RWPE2 (cell line): ENCODE measurements around the gene PAF1.

Source experiments
- ATAC-seq: fragments of 200-7000 bp; cut with Tn5 transposase; 3 replicates; pipeline ENCODE4 v1.9.1; 2021; ENCODE audit warnings: low read depth
- DNase-seq: peaks from one replicate; pipeline ENCODE4 v3.0.0-alpha.2; 2020; ENCODE audit warnings: low spot score
- H3K27ac ChIP-seq: fragments of 450-650 bp; 2 replicates; pipeline ENCODE4 v1.5.1; 2017; ENCODE audit warnings: mild to moderate bottlenecking; ENCODE audit not compliant: poor library complexity, severe bottlenecking
- H3K27me3 ChIP-seq: fragments of 250-450 bp; sonication (Bioruptor Pico); 2 replicates; pipeline ENCODE4 v1.5.1; 2021; ENCODE audit warnings: mild to moderate bottlenecking, moderate library complexity; ENCODE audit not compliant: insufficient read depth, poor library complexity, severe bottlenecking
- H3K36me3 ChIP-seq: fragments of 250-450 bp; sonication (Bioruptor Pico); 2 replicates; pipeline ENCODE4 v1.5.1; 2020; ENCODE audit warnings: low read depth, mild to moderate bottlenecking, moderate library complexity
- H3K4me1 ChIP-seq: fragments of 250-450 bp; sonication (Bioruptor Pico); 2 replicates; pipeline ENCODE4 v1.5.1; 2021; ENCODE audit warnings: mild to moderate bottlenecking, moderate library complexity; ENCODE audit not compliant: insufficient read depth, poor library complexity, severe bottlenecking
- H3K4me3 ChIP-seq: fragments of 250-450 bp; sonication (Bioruptor Pico); 2 replicates; pipeline ENCODE4 v1.5.1; 2021; ENCODE audit warnings: mild to moderate bottlenecking, moderate library complexity; ENCODE audit not compliant: severe bottlenecking
- H3K9me3 ChIP-seq: fragments of 250-450 bp; sonication (Bioruptor Pico); 2 replicates; pipeline ENCODE4 v1.5.1; 2021; ENCODE audit warnings: mild to moderate bottlenecking, moderate library complexity; ENCODE audit not compliant: severe bottlenecking
- TF ChIP-seq, protein P1 (sequence below): fragments of 450-650 bp; IDR thresholded peaks from one replicate; pipeline ENCODE4 v1.5.1; 2017; ENCODE audit warnings: mild to moderate bottlenecking, moderate library complexity; ENCODE audit not compliant: poor library complexity, severe bottlenecking

The PAF1 gene

DNA sequence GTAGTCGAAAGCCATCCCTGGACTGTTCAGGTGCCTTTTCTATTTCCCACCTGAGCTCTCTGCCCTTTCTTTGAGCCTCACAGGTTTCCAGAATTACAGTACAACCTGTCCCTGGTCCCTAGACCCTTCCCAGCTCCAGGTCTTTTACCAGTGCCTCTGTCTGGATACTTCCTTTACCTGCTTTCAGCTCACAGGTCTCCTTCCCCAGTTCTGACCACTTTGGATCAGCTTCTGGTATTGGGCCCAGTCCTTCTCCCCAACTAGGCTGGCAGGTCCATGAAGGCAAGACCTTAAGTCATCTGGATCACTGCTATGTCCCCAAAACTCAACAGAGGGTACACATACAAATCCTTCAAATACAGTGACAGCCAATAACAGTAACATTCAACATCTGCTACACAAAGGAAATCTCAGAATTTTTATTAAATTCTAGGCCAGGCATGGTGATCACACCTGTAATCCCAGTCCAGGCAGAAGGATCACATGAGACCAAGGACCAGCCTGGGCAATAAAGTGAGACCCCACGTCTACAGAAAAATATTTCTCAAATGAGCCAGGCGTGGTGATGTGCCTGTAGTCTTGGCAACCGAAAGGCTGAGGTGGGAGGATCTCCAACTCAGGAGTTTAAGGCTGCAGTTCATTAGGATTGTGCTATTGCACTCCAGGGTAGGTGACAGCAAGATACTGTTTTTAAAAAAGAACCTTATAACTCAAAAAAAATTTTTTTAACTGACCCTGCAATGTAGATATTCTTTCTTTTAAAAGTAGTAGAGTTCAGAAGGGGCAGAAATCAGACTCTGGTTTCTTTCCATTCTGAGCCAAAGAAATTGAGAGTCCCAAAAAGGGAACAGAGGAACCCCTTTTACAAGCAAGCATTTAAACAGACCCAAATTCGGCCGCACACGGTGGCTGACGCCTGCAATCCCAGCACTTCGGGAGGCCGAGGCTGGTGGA, 43.5 kb upstream of the PAF1 start:
- DNase-seq: no peak
- Histone ChIP-seq H3K27me3 (no peaks in the 10 kb centered on the region), H3K36me3 (peaks cover 38% of the 10 kb centered on the region), H3K9me3 (no peaks in the 10 kb centered on the region), H3K4me1 (peaks cover 23% of the 10 kb centered on the region), H3K27ac (peak overlapping the region; percentile 72), H3K4me3 (peak overlapping the region; percentile 89)
- TF ChIP-seq, protein P1, sequence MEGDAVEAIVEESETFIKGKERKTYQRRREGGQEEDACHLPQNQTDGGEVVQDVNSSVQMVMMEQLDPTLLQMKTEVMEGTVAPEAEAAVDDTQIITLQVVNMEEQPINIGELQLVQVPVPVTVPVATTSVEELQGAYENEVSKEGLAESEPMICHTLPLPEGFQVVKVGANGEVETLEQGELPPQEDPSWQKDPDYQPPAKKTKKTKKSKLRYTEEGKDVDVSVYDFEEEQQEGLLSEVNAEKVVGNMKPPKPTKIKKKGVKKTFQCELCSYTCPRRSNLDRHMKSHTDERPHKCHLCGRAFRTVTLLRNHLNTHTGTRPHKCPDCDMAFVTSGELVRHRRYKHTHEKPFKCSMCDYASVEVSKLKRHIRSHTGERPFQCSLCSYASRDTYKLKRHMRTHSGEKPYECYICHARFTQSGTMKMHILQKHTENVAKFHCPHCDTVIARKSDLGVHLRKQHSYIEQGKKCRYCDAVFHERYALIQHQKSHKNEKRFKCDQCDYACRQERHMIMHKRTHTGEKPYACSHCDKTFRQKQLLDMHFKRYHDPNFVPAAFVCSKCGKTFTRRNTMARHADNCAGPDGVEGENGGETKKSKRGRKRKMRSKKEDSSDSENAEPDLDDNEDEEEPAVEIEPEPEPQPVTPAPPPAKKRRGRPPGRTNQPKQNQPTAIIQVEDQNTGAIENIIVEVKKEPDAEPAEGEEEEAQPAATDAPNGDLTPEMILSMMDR: no peak
- ATAC-seq: no peak

DNA sequence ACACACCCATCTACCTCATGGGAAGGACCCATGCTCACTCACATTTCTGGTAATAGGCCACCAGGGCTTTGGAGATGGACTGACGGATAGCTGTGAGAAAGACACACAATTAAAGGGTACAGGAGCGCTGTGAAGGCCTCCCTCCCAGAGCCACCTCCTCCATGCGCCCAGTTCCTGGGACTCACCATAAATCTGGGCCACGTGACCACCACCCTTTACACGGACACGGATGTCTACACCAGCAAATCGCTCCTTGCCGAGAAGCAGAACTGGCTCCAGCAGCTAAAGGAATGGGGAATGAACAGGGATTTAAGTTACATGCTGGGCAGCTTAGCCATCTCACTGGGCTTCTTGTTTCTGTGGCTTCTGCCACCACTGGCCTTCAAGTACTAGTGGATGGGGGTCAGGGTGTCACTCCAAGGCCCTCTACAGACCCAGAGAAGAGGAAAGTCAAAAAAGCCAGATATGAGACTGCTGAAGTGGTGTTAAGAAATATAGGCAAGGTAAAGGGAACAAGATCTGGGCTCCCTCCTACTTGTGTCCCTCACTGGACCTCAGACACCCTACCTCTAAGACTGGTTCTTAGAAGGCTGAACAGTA, 42.7 kb upstream of the PAF1 start:
- H3K36me3 ChIP-seq: peaks cover 38% of the 10 kb centered on the region
- H3K4me1 ChIP-seq: peaks cover 22% of the 10 kb centered on the region
- no peaks in the 10 kb centered on the region for H3K27me3 ChIP-seq
- ATAC-seq (no peak), DNase-seq (no peak)
- peak overlapping the region; percentile 72 for H3K27ac ChIP-seq
- TF ChIP-seq, protein P1: no peak
- H3K9me3 ChIP-seq: no peaks in the 10 kb centered on the region
- H3K4me3 ChIP-seq: no peak overlapping the region

DNA sequence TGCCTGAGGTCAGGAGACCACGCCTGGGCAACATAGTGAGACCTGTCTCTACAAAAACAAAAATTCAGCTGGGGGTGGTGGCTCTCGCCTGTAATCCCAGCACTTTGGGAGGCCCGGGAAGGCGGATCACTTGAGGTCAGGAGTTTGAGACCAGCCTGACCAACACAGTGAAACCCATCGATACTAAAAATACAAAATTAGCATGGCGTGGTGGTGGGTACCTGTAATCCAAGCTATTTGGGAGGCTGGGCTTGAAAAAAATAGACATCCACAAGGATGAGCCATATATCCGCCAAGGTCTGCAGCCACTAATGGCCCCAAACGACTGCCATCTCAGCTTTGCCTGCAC, 41.7 kb upstream of the PAF1 start:
- no peaks in the 10 kb centered on the region for H3K27me3 ChIP-seq
- DNase-seq (no peak), ATAC-seq (no peak)
- H3K27ac ChIP-seq: peak overlapping the region; percentile 72
- H3K4me1 ChIP-seq: peaks cover 18% of the 10 kb centered on the region
- TF ChIP-seq, protein P1: no peak
- no peak overlapping the region for H3K4me3 ChIP-seq
- H3K9me3 ChIP-seq: no peaks in the 10 kb centered on the region
- peaks cover 38% of the 10 kb centered on the region for H3K36me3 ChIP-seq

DNA sequence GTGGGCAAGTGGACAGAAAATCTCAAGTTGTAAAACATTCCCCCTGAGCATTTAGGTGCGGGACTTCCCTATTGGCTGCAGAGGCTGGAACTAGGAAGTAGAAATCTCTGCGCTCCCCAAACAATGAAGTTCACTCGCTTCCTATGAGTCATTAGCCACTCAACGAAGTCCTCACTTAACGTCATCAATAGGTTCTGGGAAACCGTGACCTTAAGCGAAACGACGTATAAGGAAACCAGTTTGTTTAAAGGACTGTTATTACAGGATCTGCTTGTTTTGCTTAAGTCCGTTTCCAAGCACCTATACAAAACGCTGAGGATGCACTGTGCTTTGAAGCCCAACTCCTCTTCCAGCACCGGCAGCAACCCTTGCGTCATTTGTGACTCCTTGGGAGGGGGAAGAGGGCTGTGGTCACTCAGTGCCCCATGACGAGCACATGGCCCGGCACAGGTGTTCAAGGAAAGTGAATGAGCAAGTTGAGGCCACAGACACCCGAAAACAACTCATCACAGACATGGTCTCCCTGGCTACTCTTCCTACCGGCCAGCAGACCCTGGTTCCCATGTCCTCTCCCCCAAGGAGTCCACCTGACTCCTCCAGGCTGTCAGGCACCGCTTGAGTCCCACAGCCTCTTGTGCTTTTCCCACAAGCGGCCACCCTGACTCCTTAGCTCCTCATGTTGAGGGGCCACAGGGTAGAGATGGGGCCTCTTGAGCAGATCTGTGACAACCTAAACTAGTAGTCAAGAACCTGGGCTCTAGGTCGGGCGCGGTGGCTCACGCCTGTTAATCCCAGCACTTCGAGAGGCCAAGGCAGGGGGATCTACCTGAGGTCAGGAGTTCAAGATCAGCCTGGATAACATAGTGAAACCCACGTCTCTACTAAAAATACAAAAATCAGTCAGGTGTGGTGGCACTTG, 40.0 kb upstream of the PAF1 start:
- Histone ChIP-seq H3K36me3 (peaks cover 38% of the 10 kb centered on the region), H3K4me1 (peaks cover 18% of the 10 kb centered on the region), H3K9me3 (no peaks in the 10 kb centered on the region), H3K27ac (peak overlapping the region; percentile 72), H3K4me3 (no peak overlapping the region), H3K27me3 (no peaks in the 10 kb centered on the region)
- ATAC-seq (peak; percentile 66), DNase-seq (no peak)
- TF ChIP-seq, protein P1: no peak
